Liver (tissue), 9 donors: ENCODE results near the gene ASAP2. TPM values are rescaled to one million over a fixed set of nuclear protein-coding genes. Genes with fewer than 3 reads are reported as not detected.

Experiments used
- DNase-seq: peaks from one replicate; pipeline ENCODE4 v3.0.0-alpha.2; 2017; ENCODE audit warnings: low spot score
- H3K27ac ChIP-seq, 2 donors: one replicate each; pipeline ENCODE4 v1.7.0; 2013; ENCODE audit warnings: inconsistent platforms in 2 of 2, low read length in 2 of 2, control low read depth in 1 of 2, low read depth in 1 of 2, mild to moderate bottlenecking in 1 of 2
- H3K27me3 ChIP-seq, 4 donors: one replicate each; pipeline versions ENCODE4 v1.6.1 to v1.7.0; 2013; ENCODE audit warnings: low read length in 3 of 4, inconsistent platforms in 1 of 4, mild to moderate bottlenecking in 1 of 4, moderate library complexity in 1 of 4; ENCODE audit not compliant: control insufficient read depth in 4 of 4, insufficient read depth in 4 of 4
- H3K36me3 ChIP-seq, 4 donors: one replicate each; pipeline versions ENCODE4 v1.6.1 to v1.7.0; 2013; ENCODE audit warnings: low read length in 3 of 4, mild to moderate bottlenecking in 3 of 4, low read depth in 1 of 4, moderate library complexity in 1 of 4; ENCODE audit not compliant: control insufficient read depth in 4 of 4, insufficient read depth in 3 of 4
- H3K4me1 ChIP-seq, 4 donors: one replicate each; pipeline versions ENCODE4 v1.6.1 to v1.7.0; 2013; ENCODE audit warnings: low read length in 3 of 4, mild to moderate bottlenecking in 3 of 4, moderate library complexity in 1 of 4; ENCODE audit not compliant: control insufficient read depth in 4 of 4, insufficient read depth in 4 of 4
- H3K4me3 ChIP-seq, 3 donors: one replicate each; pipeline versions ENCODE4 v1.6.1 to v1.7.0; 2013; ENCODE audit warnings: low read length in 3 of 3, control low read depth in 1 of 3, low read depth in 1 of 3, mild to moderate bottlenecking in 1 of 3
- H3K9ac ChIP-seq, 2 donors: one replicate each; pipeline ENCODE4 v1.7.0; 2013; ENCODE audit warnings: low read length in 2 of 2, mild to moderate bottlenecking in 2 of 2, moderate library complexity in 2 of 2, control low read depth in 1 of 2, low read depth in 1 of 2
- H3K9me3 ChIP-seq, 4 donors: one replicate each; pipeline versions ENCODE4 v1.6.1 to v1.7.0; 2013; ENCODE audit warnings: low read length in 3 of 4; ENCODE audit not compliant: control insufficient read depth in 4 of 4
- EGR1 ChIP-seq, 2 donors: IDR thresholded peaks; 2 replicates each; pipeline ENCODE4 v1.6.1; 2016 to 2018; ENCODE audit warnings: antibody characterized with exemption in 2 of 2, low read depth in 2 of 2
- FOXA1 ChIP-seq: IDR thresholded peaks from 2 replicates; pipeline ENCODE4 v1.6.1; 2016; ENCODE audit warnings: antibody characterized with exemption
- FOXA2 ChIP-seq: IDR thresholded peaks from 2 replicates; pipeline ENCODE4 v1.6.1; 2016; ENCODE audit warnings: antibody characterized with exemption
- GABPA ChIP-seq, 2 donors: IDR thresholded peaks in 1 of 2; conservative IDR thresholded peaks in 1 of 2; 2 replicates each; pipeline ENCODE4 v1.6.1; 2016; ENCODE audit warnings: antibody characterized with exemption in 2 of 2, mild to moderate bottlenecking in 1 of 2, moderate library complexity in 1 of 2
- HNF4A ChIP-seq, 2 donors: conservative IDR thresholded peaks; 2 replicates each; pipeline ENCODE4 v1.6.1; 2016; ENCODE audit warnings: antibody characterized with exemption in 2 of 2, mild to moderate bottlenecking in 2 of 2
- HNF4G ChIP-seq: IDR thresholded peaks from 2 replicates; pipeline ENCODE4 v1.6.1; 2016; ENCODE audit warnings: antibody characterized with exemption
- JUND ChIP-seq, 2 donors: IDR thresholded peaks; 2 replicates each; pipeline ENCODE4 v1.6.1; 2016; ENCODE audit warnings: antibody characterized with exemption in 2 of 2
- NR2F2 ChIP-seq: IDR thresholded peaks from 2 replicates; pipeline ENCODE4 v1.6.1; 2016; ENCODE audit warnings: antibody characterized with exemption
- RAD21 ChIP-seq, 2 donors: IDR thresholded peaks; 2 replicates each; pipeline ENCODE4 v1.6.1; 2016; ENCODE audit warnings: antibody characterized with exemption in 2 of 2, mild to moderate bottlenecking in 2 of 2
- RXRA ChIP-seq, 2 donors: IDR thresholded peaks; 2 replicates each; pipeline ENCODE4 v1.6.1; 2017 to 2018; ENCODE audit warnings: antibody characterized with exemption in 2 of 2, mild to moderate bottlenecking in 1 of 2
- SP1 ChIP-seq: IDR thresholded peaks from 2 replicates; pipeline ENCODE4 v1.6.1; 2018; ENCODE audit warnings: antibody characterized with exemption, mild to moderate bottlenecking
- TAF1 ChIP-seq: conservative IDR thresholded peaks from 2 replicates; pipeline ENCODE4 v1.6.1; 2016; ENCODE audit warnings: antibody characterized with exemption, mild to moderate bottlenecking
- YY1 ChIP-seq: IDR thresholded peaks from 2 replicates; pipeline ENCODE4 v1.6.1; 2016; ENCODE audit warnings: antibody characterized with exemption, mild to moderate bottlenecking
- WGBS: extraction: QIAGEN DNeasy Blood & Tissue Kit; methylation state at CpG from one replicate; pipeline ENCODE4 v1.1.7; 2013; 5-methylcytosine and 5-hydroxymethylcytosine counted together
- polyA plus RNA-seq, 2 donors: library from polyadenylated mRNA; stranded (reverse) in 1 of 2; unstranded in 1 of 2; fragments of 200-250 nt in 1 of 2; fragments of >200 nt in 1 of 2; fragmentation: Nextera tagmentation in 1 of 2; extraction: Ambion mirVana in 1 of 2; gene quantifications; one replicate each; pipeline versions ENCODE4 v1.2.1 to v1.2.3, GENCODE V29; 2013 to 2015
- total RNA-seq, 2 donors: library from RNA; depleted of rRNA; stranded (reverse); fragments of >200 nt; gene quantifications; one replicate each; pipeline ENCODE4 v1.2.3, GENCODE V29; 2014
- TF ChIP-seq, protein P1 (sequence below): fragments of 150-350 bp; IDR thresholded peaks from 2 replicates; pipeline ENCODE4 v1.5.1; 2017; ENCODE audit warnings: improper control_type of control experiment, low read depth, low read length; ENCODE audit not compliant: missing input control
- TF ChIP-seq, protein P2 (sequence below): IDR thresholded peaks from 2 replicates; pipeline ENCODE4 v1.6.1; 2016; ENCODE audit warnings: antibody characterized with exemption
- TF ChIP-seq, protein P3 (sequence below): IDR thresholded peaks from 2 replicates; pipeline ENCODE4 v1.6.1; 2016; ENCODE audit warnings: antibody characterized with exemption
- TF ChIP-seq, protein P4 (sequence below): IDR thresholded peaks from 2 replicates; pipeline ENCODE4 v1.6.1; 2016; ENCODE audit warnings: antibody characterized with exemption
- TF ChIP-seq, protein P5 (sequence below): IDR thresholded peaks from 2 replicates; pipeline ENCODE4 v1.6.1; 2016; ENCODE audit warnings: antibody characterized with exemption, mild to moderate bottlenecking
- donor health status: healthy.
- donor health status: healthy.
- donor health status: healthy.
- donor health status: healthy.
- donor health status: healthy.

Gene ASAP2
- total and polyA plus RNA-seq, 4 donors = 0.36 to 5.9 (median 2.6) TPM

DNA sequence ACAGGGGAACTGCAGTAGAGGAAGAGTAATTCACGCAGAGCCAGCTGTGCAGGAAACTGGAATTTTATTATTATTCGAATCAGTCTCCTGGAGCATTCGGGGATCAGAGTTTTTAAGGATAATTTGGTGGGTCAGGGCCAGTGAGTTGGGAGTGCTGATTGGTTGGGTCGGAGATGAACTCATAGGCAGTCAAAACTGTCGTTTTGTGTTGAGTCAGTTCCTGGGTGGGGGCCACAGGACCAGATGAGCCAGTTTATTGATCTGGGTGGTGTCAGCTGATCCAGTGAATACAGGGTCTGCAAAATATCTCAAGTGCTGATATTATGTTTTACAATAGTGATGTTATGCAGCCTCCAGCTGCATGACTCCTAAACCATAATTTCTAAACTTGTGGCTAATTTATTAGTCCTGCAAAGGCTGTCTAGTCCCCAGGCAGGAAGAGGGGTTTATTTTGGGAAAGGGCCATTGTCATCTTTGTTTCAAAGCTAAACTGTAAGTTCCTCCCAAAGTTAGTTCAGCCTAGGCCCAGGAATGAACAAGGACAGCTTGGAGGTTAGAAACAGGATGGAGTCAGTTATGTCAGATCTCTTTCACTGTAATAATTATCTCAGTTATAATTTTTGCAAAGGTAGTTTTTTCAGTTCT lies 67.0 kb downstream of the ASAP2 start:
- TF ChIP-seq, protein P1, sequence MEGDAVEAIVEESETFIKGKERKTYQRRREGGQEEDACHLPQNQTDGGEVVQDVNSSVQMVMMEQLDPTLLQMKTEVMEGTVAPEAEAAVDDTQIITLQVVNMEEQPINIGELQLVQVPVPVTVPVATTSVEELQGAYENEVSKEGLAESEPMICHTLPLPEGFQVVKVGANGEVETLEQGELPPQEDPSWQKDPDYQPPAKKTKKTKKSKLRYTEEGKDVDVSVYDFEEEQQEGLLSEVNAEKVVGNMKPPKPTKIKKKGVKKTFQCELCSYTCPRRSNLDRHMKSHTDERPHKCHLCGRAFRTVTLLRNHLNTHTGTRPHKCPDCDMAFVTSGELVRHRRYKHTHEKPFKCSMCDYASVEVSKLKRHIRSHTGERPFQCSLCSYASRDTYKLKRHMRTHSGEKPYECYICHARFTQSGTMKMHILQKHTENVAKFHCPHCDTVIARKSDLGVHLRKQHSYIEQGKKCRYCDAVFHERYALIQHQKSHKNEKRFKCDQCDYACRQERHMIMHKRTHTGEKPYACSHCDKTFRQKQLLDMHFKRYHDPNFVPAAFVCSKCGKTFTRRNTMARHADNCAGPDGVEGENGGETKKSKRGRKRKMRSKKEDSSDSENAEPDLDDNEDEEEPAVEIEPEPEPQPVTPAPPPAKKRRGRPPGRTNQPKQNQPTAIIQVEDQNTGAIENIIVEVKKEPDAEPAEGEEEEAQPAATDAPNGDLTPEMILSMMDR = no peak
- TF ChIP-seq RAD21 (IDR thresholded peaks at IDR 0.05) = no peak
- no peak for TF ChIP-seq SP1
- TF ChIP-seq FOXA1 = no peak
- no peak for TF ChIP-seq FOXA2
- no peak for TF ChIP-seq HNF4G
- no peak for TF ChIP-seq JUND (IDR thresholded peaks at IDR 0.05)
- TF ChIP-seq, protein P2, sequence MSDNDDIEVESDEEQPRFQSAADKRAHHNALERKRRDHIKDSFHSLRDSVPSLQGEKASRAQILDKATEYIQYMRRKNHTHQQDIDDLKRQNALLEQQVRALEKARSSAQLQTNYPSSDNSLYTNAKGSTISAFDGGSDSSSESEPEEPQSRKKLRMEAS = no peak
- no peak for TF ChIP-seq TAF1
- TF ChIP-seq GABPA (IDR thresholded peaks at IDR 0.05 in 1 of 2, conservative IDR thresholded peaks at IDR 0.05 in 1 of 2) = no peak
- TF ChIP-seq, protein P3, sequence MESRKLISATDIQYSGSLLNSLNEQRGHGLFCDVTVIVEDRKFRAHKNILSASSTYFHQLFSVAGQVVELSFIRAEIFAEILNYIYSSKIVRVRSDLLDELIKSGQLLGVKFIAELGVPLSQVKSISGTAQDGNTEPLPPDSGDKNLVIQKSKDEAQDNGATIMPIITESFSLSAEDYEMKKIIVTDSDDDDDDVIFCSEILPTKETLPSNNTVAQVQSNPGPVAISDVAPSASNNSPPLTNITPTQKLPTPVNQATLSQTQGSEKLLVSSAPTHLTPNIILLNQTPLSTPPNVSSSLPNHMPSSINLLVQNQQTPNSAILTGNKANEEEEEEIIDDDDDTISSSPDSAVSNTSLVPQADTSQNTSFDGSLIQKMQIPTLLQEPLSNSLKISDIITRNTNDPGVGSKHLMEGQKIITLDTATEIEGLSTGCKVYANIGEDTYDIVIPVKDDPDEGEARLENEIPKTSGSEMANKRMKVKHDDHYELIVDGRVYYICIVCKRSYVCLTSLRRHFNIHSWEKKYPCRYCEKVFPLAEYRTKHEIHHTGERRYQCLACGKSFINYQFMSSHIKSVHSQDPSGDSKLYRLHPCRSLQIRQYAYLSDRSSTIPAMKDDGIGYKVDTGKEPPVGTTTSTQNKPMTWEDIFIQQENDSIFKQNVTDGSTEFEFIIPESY = no peak
- TF ChIP-seq YY1 = no peak
- TF ChIP-seq, protein P4, sequence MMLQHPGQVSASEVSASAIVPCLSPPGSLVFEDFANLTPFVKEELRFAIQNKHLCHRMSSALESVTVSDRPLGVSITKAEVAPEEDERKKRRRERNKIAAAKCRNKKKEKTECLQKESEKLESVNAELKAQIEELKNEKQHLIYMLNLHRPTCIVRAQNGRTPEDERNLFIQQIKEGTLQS = no peak
- no peak for TF ChIP-seq HNF4A (conservative IDR thresholded peaks at IDR 0.05)
- no peak for TF ChIP-seq RXRA (IDR thresholded peaks at IDR 0.05)
- TF ChIP-seq, protein P5, sequence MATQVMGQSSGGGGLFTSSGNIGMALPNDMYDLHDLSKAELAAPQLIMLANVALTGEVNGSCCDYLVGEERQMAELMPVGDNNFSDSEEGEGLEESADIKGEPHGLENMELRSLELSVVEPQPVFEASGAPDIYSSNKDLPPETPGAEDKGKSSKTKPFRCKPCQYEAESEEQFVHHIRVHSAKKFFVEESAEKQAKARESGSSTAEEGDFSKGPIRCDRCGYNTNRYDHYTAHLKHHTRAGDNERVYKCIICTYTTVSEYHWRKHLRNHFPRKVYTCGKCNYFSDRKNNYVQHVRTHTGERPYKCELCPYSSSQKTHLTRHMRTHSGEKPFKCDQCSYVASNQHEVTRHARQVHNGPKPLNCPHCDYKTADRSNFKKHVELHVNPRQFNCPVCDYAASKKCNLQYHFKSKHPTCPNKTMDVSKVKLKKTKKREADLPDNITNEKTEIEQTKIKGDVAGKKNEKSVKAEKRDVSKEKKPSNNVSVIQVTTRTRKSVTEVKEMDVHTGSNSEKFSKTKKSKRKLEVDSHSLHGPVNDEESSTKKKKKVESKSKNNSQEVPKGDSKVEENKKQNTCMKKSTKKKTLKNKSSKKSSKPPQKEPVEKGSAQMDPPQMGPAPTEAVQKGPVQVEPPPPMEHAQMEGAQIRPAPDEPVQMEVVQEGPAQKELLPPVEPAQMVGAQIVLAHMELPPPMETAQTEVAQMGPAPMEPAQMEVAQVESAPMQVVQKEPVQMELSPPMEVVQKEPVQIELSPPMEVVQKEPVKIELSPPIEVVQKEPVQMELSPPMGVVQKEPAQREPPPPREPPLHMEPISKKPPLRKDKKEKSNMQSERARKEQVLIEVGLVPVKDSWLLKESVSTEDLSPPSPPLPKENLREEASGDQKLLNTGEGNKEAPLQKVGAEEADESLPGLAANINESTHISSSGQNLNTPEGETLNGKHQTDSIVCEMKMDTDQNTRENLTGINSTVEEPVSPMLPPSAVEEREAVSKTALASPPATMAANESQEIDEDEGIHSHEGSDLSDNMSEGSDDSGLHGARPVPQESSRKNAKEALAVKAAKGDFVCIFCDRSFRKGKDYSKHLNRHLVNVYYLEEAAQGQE = no peak
- no peak for TF ChIP-seq EGR1 (IDR thresholded peaks at IDR 0.05; ENCODE audit: low read depth in 2 of 2)
- no peak for TF ChIP-seq NR2F2
- 84% methylated on average over 5 of the region's 5 CpGs for WGBS
- no peak overlapping the region for H3K27ac ChIP-seq
- H3K9ac ChIP-seq = no peak overlapping the region
- DNase-seq = no peak
- H3K9me3 ChIP-seq = no peaks in the 10 kb centered on the region
- no peak overlapping the region for H3K4me3 ChIP-seq
- no peaks in the 10 kb centered on the region for H3K27me3 ChIP-seq
- no peaks in the 10 kb centered on the region for H3K36me3 ChIP-seq
- H3K4me1 ChIP-seq = peaks cover 0 to 5% (median 3%) of the 10 kb centered on the region in 4 donors
